ENCODE data around the gene MORN4.

MORN4 gene

GRCh38 chr10:97598407-97599271, 34.7 kb downstream of the MORN4 start:
- no peaks in the 10 kb centered on the region for H3F3A ChIP-seq (ENCODE audit: control insufficient read depth, insufficient read depth)
- no peak overlapping the region for H3K27ac ChIP-seq (ENCODE audit: low read depth, low read length)
- no peaks in the 10 kb centered on the region for H3K9me2 ChIP-seq (replicated peaks; ENCODE audit: control insufficient read depth, low read length)
- H3K36me3 ChIP-seq (ENCODE audit: control insufficient read depth, low read length) = no peaks in the 10 kb centered on the region
- no peak for TF ChIP-seq CTCF (IDR thresholded peaks at IDR 0.05; ENCODE audit: low read depth, low read length, poor library complexity, severe bottlenecking)
- no peak for TF ChIP-seq EZH2phosphoT487 (IDR thresholded peaks at IDR 0.05; ENCODE audit: borderline replicate concordance, low read length)
- no peaks in the 10 kb centered on the region for H3K79me2 ChIP-seq (ENCODE audit: control insufficient read depth, low read length)
- H3K9me3 ChIP-seq (ENCODE audit: control insufficient read depth, insufficient read depth, low read length) = no peaks in the 10 kb centered on the region
- H3K4me1 ChIP-seq (ENCODE audit: control insufficient read depth, low read length) = no peaks in the 10 kb centered on the region
- H3K4me2 ChIP-seq (ENCODE audit: low read length) = no peak overlapping the region
- no peaks in the 10 kb centered on the region for H4K20me1 ChIP-seq (ENCODE audit: control insufficient read depth, insufficient read depth, low read depth, low read length)
- H3K27me3 ChIP-seq (ENCODE audit: control insufficient read depth, low read length) = no peaks in the 10 kb centered on the region
- H3K4me3 ChIP-seq (ENCODE audit: low read length) = no peak overlapping the region

- Histone ChIP-seq H3K27ac (ENCODE audit: low read depth, low read length) (no peak overlapping the region), H3K9me2 (replicated peaks; ENCODE audit: control insufficient read depth, low read length) (no peaks in the 10 kb centered on the region), H3K9me3 (ENCODE audit: control insufficient read depth, insufficient read depth, low read length) (no peaks in the 10 kb centered on the region), H3K27me3 (ENCODE audit: control insufficient read depth, low read length) (no peaks in the 10 kb centered on the region), H4K20me1 (ENCODE audit: control insufficient read depth, insufficient read depth, low read depth, low read length) (no peaks in the 10 kb centered on the region), H3K4me2 (ENCODE audit: low read length) (no peak overlapping the region), H3K36me3 (ENCODE audit: control insufficient read depth, low read length) (no peaks in the 10 kb centered on the region), H3K79me2 (ENCODE audit: control insufficient read depth, low read length) (no peaks in the 10 kb centered on the region), H3K4me1 (ENCODE audit: control insufficient read depth, low read length) (no peaks in the 10 kb centered on the region), H3K4me3 (ENCODE audit: low read length) (no peak overlapping the region), H3F3A (ENCODE audit: control insufficient read depth, insufficient read depth) (no peaks in the 10 kb centered on the region)
- TF ChIP-seq EZH2phosphoT487 (IDR thresholded peaks at IDR 0.05; ENCODE audit: borderline replicate concordance, low read length) (no peak), CTCF (IDR thresholded peaks at IDR 0.05; ENCODE audit: low read depth, low read length, poor library complexity, severe bottlenecking) (no peak)
Measured at GRCh38 chr10:97597778-97598177, 35.5 kb downstream of the MORN4 start.

GRCh38 chr10:97596101-97597082, 36.9 kb downstream of the MORN4 start:
- TF ChIP-seq EZH2phosphoT487 (IDR thresholded peaks at IDR 0.05; ENCODE audit: borderline replicate concordance, low read length) (no peak), CTCF (IDR thresholded peaks at IDR 0.05; ENCODE audit: low read depth, low read length, poor library complexity, severe bottlenecking) (no peak)
- Histone ChIP-seq H3K4me3 (ENCODE audit: low read length) (no peak overlapping the region), H3K27me3 (ENCODE audit: control insufficient read depth, low read length) (no peaks in the 10 kb centered on the region), H4K20me1 (ENCODE audit: control insufficient read depth, insufficient read depth, low read depth, low read length) (no peaks in the 10 kb centered on the region), H3K9me2 (replicated peaks; ENCODE audit: control insufficient read depth, low read length) (no peaks in the 10 kb centered on the region), H3K27ac (ENCODE audit: low read depth, low read length) (no peak overlapping the region), H3K4me1 (ENCODE audit: control insufficient read depth, low read length) (0 out of 2 replicates have a peak, but pooled peaks cover 6% of the 10 kb centered on the region), H3F3A (ENCODE audit: control insufficient read depth, insufficient read depth) (no peaks in the 10 kb centered on the region), H3K79me2 (ENCODE audit: control insufficient read depth, low read length) (no peaks in the 10 kb centered on the region), H3K36me3 (ENCODE audit: control insufficient read depth, low read length) (no peaks in the 10 kb centered on the region), H3K4me2 (ENCODE audit: low read length) (no peak overlapping the region), H3K9me3 (ENCODE audit: control insufficient read depth, insufficient read depth, low read length) (no peaks in the 10 kb centered on the region)
